PC-9 (cell line): ENCODE measurements around the gene BAZ1B. TPM values are rescaled to one million over a fixed set of nuclear protein-coding genes. Genes with fewer than 3 reads are reported as not detected.
"Not testable (repeated sequence)": the region's sequence is repeated elsewhere in the genome, so short reads cannot be mapped to it uniquely, and the experiment has no call there.

Experiments
- BruUV-seq: library from RNA; stranded (reverse); fragments of 400-500 nt; replicated peaks from 2 replicates; lab custom pipeline; 2021; lab: Mats Ljungman, UMichigan
- CTCF ChIA-PET: fragments of 300-600 bp; sonication (Branson Sonifier 250); formaldehyde crosslinking; loops from one replicate; lab custom pipeline; 2022; ENCODE audit warnings: antibody characterized with exemption; lab: Charles Lee
- POLR2A ChIA-PET: fragments of 300-600 bp; sonication (Branson Sonifier 250); formaldehyde crosslinking; loops from one replicate; lab custom pipeline; 2022; ENCODE audit warnings: antibody characterized with exemption; ENCODE audit not compliant: unreplicated experiment; lab: Charles Lee
- DNase-seq, 2 experiments: peaks; one replicate each; pipeline versions ENCODE4 v3.0.0 to v3.0.0-alpha.2; 2015 to 2022; ENCODE audit warnings: mixed read lengths in 1 of 2
- H2AFZ ChIP-seq: fragments of 200-600 bp; sonication (generic); 2 replicates; pipeline ENCODE4 v1.8.1; 2017; ENCODE audit warnings: antibody characterized with exemption
- H3F3A ChIP-seq: fragments of 200-600 bp; sonication (generic); 2 replicates; pipeline ENCODE4 v1.8.1; 2017; ENCODE audit warnings: antibody characterized with exemption, mild to moderate bottlenecking, low read depth; ENCODE audit not compliant: insufficient read depth
- H3K27ac ChIP-seq: fragments of 200-600 bp; sonication (generic); 2 replicates; pipeline ENCODE4 v1.6.1; 2016; ENCODE audit warnings: mixed run types
- H3K27me3 ChIP-seq: fragments of 200-600 bp; sonication (generic); 2 replicates; pipeline ENCODE4 v1.6.1; 2016; ENCODE audit warnings: low read depth, mixed run types; ENCODE audit not compliant: insufficient read depth
- H3K36me3 ChIP-seq: fragments of 200-600 bp; sonication (generic); 2 replicates; pipeline ENCODE4 v1.6.1; 2016; ENCODE audit warnings: low read depth, mixed run types
- H3K4me1 ChIP-seq: fragments of 200-600 bp; sonication (generic); replicated peaks from 2 replicates; pipeline ENCODE4 v1.6.1; 2016; ENCODE audit warnings: mixed run types; ENCODE audit not compliant: insufficient read depth
- H3K4me2 ChIP-seq: fragments of 200-600 bp; sonication (generic); 2 replicates; pipeline ENCODE4 v1.6.1; 2017; ENCODE audit warnings: mixed run types
- H3K4me3 ChIP-seq: fragments of 200-600 bp; sonication (generic); 2 replicates; pipeline ENCODE4 v1.6.1; 2016; ENCODE audit warnings: mixed run types
- H3K79me2 ChIP-seq: fragments of 200-600 bp; sonication (generic); 2 replicates; pipeline ENCODE4 v1.6.1; 2017; ENCODE audit warnings: low read depth, mixed run types
- H3K9me2 ChIP-seq: fragments of 200-600 bp; sonication (generic); 2 replicates; pipeline ENCODE4 v1.8.1; 2017; ENCODE audit warnings: mild to moderate bottlenecking; ENCODE audit not compliant: insufficient read depth
- H3K9me3 ChIP-seq: fragments of 200-600 bp; sonication (generic); 2 replicates; pipeline ENCODE4 v1.8.1; 2016; ENCODE audit warnings: low read depth; ENCODE audit not compliant: insufficient read depth
- H4K20me1 ChIP-seq: fragments of 200-600 bp; sonication (generic); 2 replicates; pipeline ENCODE4 v1.8.1; 2017; ENCODE audit not compliant: insufficient read depth
- CTCF ChIP-seq: fragments of 200-600 bp; sonication (generic); conservative IDR thresholded peaks from 2 replicates; pipeline ENCODE4 v1.6.1; 2017; ENCODE audit warnings: mixed run types, antibody characterized with exemption, mild to moderate bottlenecking, moderate library complexity
- EZH2 ChIP-seq: fragments of 200-600 bp; sonication (generic); IDR thresholded peaks from 2 replicates; pipeline ENCODE4 v1.8.0; 2017; ENCODE audit warnings: antibody characterized with exemption, low read depth
- intact Hi-C: fragments of 100-400 bp; cut with micrococcal nuclease; formaldehyde crosslinking; loops from one replicate; pipeline ENCODE4 v1.10.0; 2022; ENCODE audit not compliant: unreplicated experiment
- total RNA-seq: library from RNA; stranded (reverse); gene quantifications from 2 replicates; pipeline ENCODE4 v1.2.3, GENCODE V29; 2021

The BAZ1B gene
- total RNA-seq, 1 experiment from 2014 or later = 88.4 TPM

DNA sequence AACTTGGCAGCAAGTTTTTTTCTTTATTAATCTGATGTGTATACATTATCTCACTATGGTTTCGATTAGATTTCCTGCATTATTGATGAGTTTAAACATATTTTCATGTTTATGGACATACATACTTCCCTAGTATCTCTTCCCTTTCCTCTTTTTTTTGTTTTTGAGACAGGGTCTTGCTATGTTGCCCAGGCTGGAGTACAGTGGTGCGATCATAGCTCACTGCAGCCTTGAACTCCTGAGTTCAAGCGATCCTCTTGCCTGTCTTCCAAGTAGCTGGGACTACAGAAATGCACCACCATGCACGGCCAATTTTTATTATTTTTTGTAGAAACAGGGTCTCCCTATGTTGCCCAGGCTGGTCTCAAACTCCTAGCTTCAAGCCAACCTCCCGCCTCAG, 18.9 kb downstream of the BAZ1B start:
- Histone ChIP-seq H3F3A (peaks cover 13% of the 10 kb centered on the region), H3K4me3 (no peak overlapping the region), H3K9me3 (no peaks in the 10 kb centered on the region), H4K20me1 (peaks cover 39% of the 10 kb centered on the region), H2AFZ (no peak overlapping the region), H3K27ac (no peak overlapping the region), H3K36me3 (peaks cover 55% of the 10 kb centered on the region), H3K9me2 (no peaks in the 10 kb centered on the region), H3K4me2 (no peak overlapping the region), H3K27me3 (no peaks in the 10 kb centered on the region), H3K4me1 (no peaks in the 10 kb centered on the region), H3K79me2 (peaks cover 4% of the 10 kb centered on the region)
- no peak for DNase-seq
- TSS peak; percentile 6 for BruUV-seq
- ChIA-PET CTCF (no interaction called here), POLR2A (interaction anchor here (0.6 kb wide), 1 partner anchor 731 kb away, joined by 4 read pairs; no protein-coding TSS in a partner anchor)
- TF ChIP-seq CTCF (no peak), EZH2 (no peak)
- intact Hi-C loops = no loop called here

- ChIA-PET POLR2A (no interaction called here), CTCF (interaction anchor here (0.6 kb wide), 1 partner anchor 22 kb away, joined by 4 read pairs; no protein-coding TSS in a partner anchor)
- Histone ChIP-seq H3K4me3 (no peak overlapping the region), H3K36me3 (peaks cover 32% of the 10 kb centered on the region), H3K4me1 (no peaks in the 10 kb centered on the region), H3K79me2 (peaks cover 18% of the 10 kb centered on the region), H3K27ac (no peak overlapping the region), H2AFZ (no peak overlapping the region), H3K4me2 (no peak overlapping the region), H3K27me3 (no peaks in the 10 kb centered on the region), H3K9me2 (no peaks in the 10 kb centered on the region), H4K20me1 (peaks cover 16% of the 10 kb centered on the region), H3F3A (peaks cover 25% of the 10 kb centered on the region), H3K9me3 (no peaks in the 10 kb centered on the region)
- DNase-seq = no peak
- TF ChIP-seq EZH2 (no peak), CTCF (no peak)
- intact Hi-C loops = no loop called here
- BruUV-seq = no TSS peak
Observed at GRCh38 chr7:73496626-73497025, 25.5 kb downstream of the BAZ1B start.

- intact Hi-C loops, H3K9me2 ChIP-seq, H3K27me3 ChIP-seq, BruUV-seq, H3K9me3 ChIP-seq, H3K4me2 ChIP-seq, H3K4me3 ChIP-seq, DNase-seq, H3K4me1 ChIP-seq, H3K27ac ChIP-seq, POLR2A ChIA-PET, H2AFZ ChIP-seq: not testable (repeated sequence)
- Histone ChIP-seq H3K36me3 (peaks cover 34% of the 10 kb centered on the region), H4K20me1 (peaks cover 21% of the 10 kb centered on the region), H3K79me2 (peaks cover 18% of the 10 kb centered on the region), H3F3A (peaks cover 31% of the 10 kb centered on the region)
- CTCF ChIA-PET = interaction anchor here (0.7 kb wide), 1 partner anchor 15 kb away, joined by 3 read pairs; no protein-coding TSS in a partner anchor
Observed at GRCh38 chr7:73495507-73495906, 26.6 kb downstream of the BAZ1B start.

- ChIA-PET CTCF (no interaction called here), POLR2A (no interaction called here)
- DNase-seq = no peak
- Histone ChIP-seq H3K4me1 (no peaks in the 10 kb centered on the region), H3K4me2 (no peak overlapping the region), H4K20me1 (peaks cover 9% of the 10 kb centered on the region), H3K27ac (no peak overlapping the region), H3K9me3 (no peaks in the 10 kb centered on the region), H3K4me3 (no peak overlapping the region), H3K27me3 (no peaks in the 10 kb centered on the region), H3K36me3 (peaks cover 45% of the 10 kb centered on the region), H3F3A (peaks cover 31% of the 10 kb centered on the region; the same call in 1 of the 2 replicates), H2AFZ (no peak overlapping the region), H3K9me2 (no peaks in the 10 kb centered on the region), H3K79me2 (no peaks in the 10 kb centered on the region; the same call in 1 of the 2 replicates)
- intact Hi-C loops = no loop called here
- BruUV-seq = no TSS peak
- no peak for TF ChIP-seq EZH2
- no peak for TF ChIP-seq CTCF
Observed at GRCh38 chr7:73489976-73490375, 32.1 kb downstream of the BAZ1B start.
